Activated naive CD4-positive, alpha-beta T cell treated with anti-CD3 and anti-CD28 coated beads, Interleukin-2, amount 10 ng/mL, durations not matched to agents 7 days and 5 days (primary cell): ENCODE data around the gene NEXMIF.
"Not testable (repeated sequence)": the region's sequence is repeated elsewhere in the genome, so short reads cannot be mapped to it uniquely, and the experiment has no call there.

Experiments used
- CTCF ChIA-PET: fragments of 350-600 bp; sonication (Branson Sonifier 250); formaldehyde crosslinking; loops from one replicate; lab custom pipeline; 2021; ENCODE audit warnings: antibody characterized with exemption; lab: Charles Lee
- DNase-seq: peaks from one replicate; pipeline ENCODE4 v3.0.0-alpha.2; 2020
- H3K27ac Mint-ChIP-seq: one replicate; pipeline ENCODE4 v1.8.0; 2021; ENCODE audit warnings: mild to moderate bottlenecking, moderate library complexity, mixed read lengths
- H3K27me3 Mint-ChIP-seq: one replicate; pipeline ENCODE4 v1.8.0; 2021; ENCODE audit warnings: mild to moderate bottlenecking, mixed read lengths
- H3K36me3 Mint-ChIP-seq: one replicate; pipeline ENCODE4 v1.8.0; 2021; ENCODE audit warnings: mixed read lengths
- H3K4me1 Mint-ChIP-seq: one replicate; pipeline ENCODE4 v1.8.0; 2021; ENCODE audit warnings: mixed read lengths
- H3K4me3 Mint-ChIP-seq: one replicate; pipeline ENCODE4 v1.8.0; 2021; ENCODE audit warnings: mild to moderate bottlenecking, moderate library complexity, mixed read lengths
- H3K9me3 Mint-ChIP-seq: one replicate; pipeline ENCODE4 v1.8.0; 2021; ENCODE audit warnings: mixed read lengths

Gene NEXMIF

GRCh38 chrX:74925225-74926088 is at the start of gene NEXMIF:
Gene NEXMIF (minus strand): TSS chrX:74925452.
- H3K27ac Mint-ChIP-seq = peak within 1 kb of the TSS; percentile 89
- H3K36me3 Mint-ChIP-seq = peaks cover 1% of the 10 kb centered on the region
- H3K4me1 Mint-ChIP-seq = peaks cover 10% of the 10 kb centered on the region
- H3K4me3 Mint-ChIP-seq = peak within 1 kb of the TSS; percentile 85
- peaks cover 31% of the 10 kb centered on the region for H3K27me3 Mint-ChIP-seq
- CTCF ChIA-PET = no interaction called here
- H3K9me3 Mint-ChIP-seq = no peaks in the 10 kb centered on the region
- peak; percentile 61 for DNase-seq

GRCh38 chrX:74961962-74962361 is 36.7 kb upstream of the NEXMIF start:
- H3K27ac Mint-ChIP-seq, CTCF ChIA-PET, DNase-seq, H3K4me3 Mint-ChIP-seq, H3K27me3 Mint-ChIP-seq, H3K4me1 Mint-ChIP-seq, H3K36me3 Mint-ChIP-seq, H3K9me3 Mint-ChIP-seq: not testable (repeated sequence)

GRCh38 chrX:74949717-74950116 is 24.5 kb upstream of the NEXMIF start:
- no peaks in the 10 kb centered on the region for H3K4me1 Mint-ChIP-seq
- CTCF ChIA-PET = no interaction called here
- H3K36me3 Mint-ChIP-seq = no peaks in the 10 kb centered on the region
- H3K4me3 Mint-ChIP-seq = no peak overlapping the region
- H3K9me3 Mint-ChIP-seq = peaks cover 1% of the 10 kb centered on the region
- H3K27ac Mint-ChIP-seq = no peak overlapping the region
- no peaks in the 10 kb centered on the region for H3K27me3 Mint-ChIP-seq
- DNase-seq = no peak

GRCh38 chrX:74940414-74940813 is 15.2 kb upstream of the NEXMIF start:
- Mint-ChIP-seq H3K36me3 (peaks cover 14% of the 10 kb centered on the region), H3K9me3 (peaks cover 17% of the 10 kb centered on the region), H3K4me1 (peaks cover 17% of the 10 kb centered on the region), H3K4me3 (no peak overlapping the region), H3K27ac (peak overlapping the region; percentile 84), H3K27me3 (no peaks in the 10 kb centered on the region)
- CTCF ChIA-PET = no interaction called here
- no peak for DNase-seq

GRCh38 chrX:74931214-74931613 is 6.0 kb upstream of the NEXMIF start:
- no peaks in the 10 kb centered on the region for H3K4me1 Mint-ChIP-seq
- peaks cover 7% of the 10 kb centered on the region for H3K27me3 Mint-ChIP-seq
- CTCF ChIA-PET = no interaction called here
- no peak for DNase-seq
- no peaks in the 10 kb centered on the region for H3K36me3 Mint-ChIP-seq
- H3K9me3 Mint-ChIP-seq = no peaks in the 10 kb centered on the region
- no peak overlapping the region for H3K27ac Mint-ChIP-seq
- H3K4me3 Mint-ChIP-seq = no peak overlapping the region

GRCh38 chrX:74924449-74925224 is 615 bp downstream of the NEXMIF start:
- Mint-ChIP-seq H3K36me3 (peaks cover 1% of the 10 kb centered on the region), H3K9me3 (no peaks in the 10 kb centered on the region), H3K4me1 (peaks cover 10% of the 10 kb centered on the region), H3K27me3 (peaks cover 29% of the 10 kb centered on the region), H3K27ac (peak overlapping the region; percentile 89), H3K4me3 (peak overlapping the region; percentile 85)
- CTCF ChIA-PET = no interaction called here
- DNase-seq = peak; percentile 64

- peaks cover 29% of the 10 kb centered on the region for H3K27me3 Mint-ChIP-seq
- CTCF ChIA-PET = no interaction called here
- H3K27ac Mint-ChIP-seq = peak overlapping the region; percentile 86
- H3K4me3 Mint-ChIP-seq = peak overlapping the region; percentile 85
- H3K4me1 Mint-ChIP-seq = peaks cover 10% of the 10 kb centered on the region
- peak; percentile 39 for DNase-seq
- H3K36me3 Mint-ChIP-seq = peaks cover 1% of the 10 kb centered on the region
- no peaks in the 10 kb centered on the region for H3K9me3 Mint-ChIP-seq
Measured at GRCh38 chrX:74923942-74924448, 1.3 kb downstream of the NEXMIF start.

- H3K4me3 Mint-ChIP-seq = peak overlapping the region; percentile 85
- no peaks in the 10 kb centered on the region for H3K9me3 Mint-ChIP-seq
- no peak overlapping the region for H3K27ac Mint-ChIP-seq
- peaks cover 29% of the 10 kb centered on the region for H3K27me3 Mint-ChIP-seq
- DNase-seq = no peak
- CTCF ChIA-PET = no interaction called here
- peaks cover 10% of the 10 kb centered on the region for H3K4me1 Mint-ChIP-seq
- peaks cover 1% of the 10 kb centered on the region for H3K36me3 Mint-ChIP-seq
Measured at GRCh38 chrX:74922922-74923543, 2.2 kb downstream of the NEXMIF start.

- DNase-seq = no peak
- H3K9me3 Mint-ChIP-seq = peaks cover 5% of the 10 kb centered on the region
- CTCF ChIA-PET = no interaction called here
- H3K4me1 Mint-ChIP-seq = no peaks in the 10 kb centered on the region
- no peaks in the 10 kb centered on the region for H3K36me3 Mint-ChIP-seq
- no peaks in the 10 kb centered on the region for H3K27me3 Mint-ChIP-seq
- H3K4me3 Mint-ChIP-seq = no peak overlapping the region
- H3K27ac Mint-ChIP-seq = no peak overlapping the region
Measured at GRCh38 chrX:74911494-74911893, 13.8 kb downstream of the NEXMIF start.

- no peaks in the 10 kb centered on the region for H3K4me1 Mint-ChIP-seq
- CTCF ChIA-PET = no interaction called here
- H3K4me3 Mint-ChIP-seq = no peak overlapping the region
- H3K27ac Mint-ChIP-seq = no peak overlapping the region
- DNase-seq = no peak
- no peaks in the 10 kb centered on the region for H3K27me3 Mint-ChIP-seq
- H3K36me3 Mint-ChIP-seq = no peaks in the 10 kb centered on the region
- H3K9me3 Mint-ChIP-seq = peaks cover 5% of the 10 kb centered on the region
Measured at GRCh38 chrX:74906417-74906816, 18.8 kb downstream of the NEXMIF start.

GRCh38 chrX:74902806-74903205 is 22.4 kb downstream of the NEXMIF start:
- Mint-ChIP-seq H3K9me3 (no peaks in the 10 kb centered on the region), H3K4me3 (no peak overlapping the region), H3K27ac (no peak overlapping the region), H3K4me1 (no peaks in the 10 kb centered on the region), H3K36me3 (peaks cover 2% of the 10 kb centered on the region), H3K27me3 (no peaks in the 10 kb centered on the region)
- CTCF ChIA-PET = no interaction called here
- DNase-seq = no peak

- Mint-ChIP-seq H3K27ac (no peak overlapping the region), H3K36me3 (no peaks in the 10 kb centered on the region), H3K27me3 (no peaks in the 10 kb centered on the region), H3K4me3 (no peak overlapping the region), H3K9me3 (no peaks in the 10 kb centered on the region), H3K4me1 (no peaks in the 10 kb centered on the region)
- CTCF ChIA-PET = no interaction called here
- DNase-seq = no peak
Measured at GRCh38 chrX:74892561-74892960, 32.7 kb downstream of the NEXMIF start.

GRCh38 chrX:74890676-74891430 is 34.4 kb downstream of the NEXMIF start:
- H3K4me1 Mint-ChIP-seq = no peaks in the 10 kb centered on the region
- H3K36me3 Mint-ChIP-seq = no peaks in the 10 kb centered on the region
- no peaks in the 10 kb centered on the region for H3K27me3 Mint-ChIP-seq
- DNase-seq = no peak
- CTCF ChIA-PET = no interaction called here
- H3K4me3 Mint-ChIP-seq = no peak overlapping the region
- H3K27ac Mint-ChIP-seq = no peak overlapping the region
- no peaks in the 10 kb centered on the region for H3K9me3 Mint-ChIP-seq

GRCh38 chrX:74882383-74882782 is 42.9 kb downstream of the NEXMIF start:
- H3K36me3 Mint-ChIP-seq, H3K27ac Mint-ChIP-seq, DNase-seq, H3K9me3 Mint-ChIP-seq, H3K27me3 Mint-ChIP-seq, H3K4me3 Mint-ChIP-seq, H3K4me1 Mint-ChIP-seq, CTCF ChIA-PET: not testable (repeated sequence)
